ACC112 (cell line): ENCODE measurements around the gene UBL5.
"Not testable (repeated sequence)": the region's sequence is repeated elsewhere in the genome, so short reads cannot be mapped to it uniquely, and the experiment has no call there.

Experiments
- H2AFZ ChIP-seq: fragments of 200-600 bp; sonication (generic); one replicate; pipeline ENCODE4 v1.6.0; 2017; ENCODE audit warnings: antibody characterized with exemption, low read length; ENCODE audit not compliant: unreplicated experiment
- H3K27ac ChIP-seq: fragments of 200-600 bp; sonication (generic); 2 replicates; pipeline ENCODE4 v1.5.1; 2014; ENCODE audit warnings: low read depth, mild to moderate bottlenecking, antibody characterized with exemption, low read length, moderate library complexity
- H3K27me3 ChIP-seq: fragments of 200-600 bp; sonication (generic); 2 replicates; pipeline ENCODE4 v1.6.1; 2014; ENCODE audit warnings: mild to moderate bottlenecking, antibody characterized with exemption, low read length, moderate library complexity, mixed read lengths; ENCODE audit not compliant: insufficient read depth
- H3K36me3 ChIP-seq: fragments of 200-600 bp; sonication (generic); 2 replicates; pipeline ENCODE4 v1.6.1; 2016; ENCODE audit warnings: mild to moderate bottlenecking, antibody characterized with exemption, low read length, moderate library complexity, mixed read lengths; ENCODE audit not compliant: insufficient read depth
- H3K4me1 ChIP-seq: fragments of 200-600 bp; sonication (generic); one replicate; pipeline ENCODE4 v1.6.1; 2016; ENCODE audit warnings: low read length, mixed read lengths; ENCODE audit not compliant: insufficient read depth, unreplicated experiment, control insufficient read depth
- H3K4me3 ChIP-seq: fragments of 200-600 bp; sonication (generic); 2 replicates; pipeline ENCODE4 v1.5.1; 2014; ENCODE audit warnings: mild to moderate bottlenecking, low read depth, low read length
- H3K79me2 ChIP-seq: fragments of 200-600 bp; sonication (generic); one replicate; pipeline ENCODE4 v1.6.0; 2016; ENCODE audit warnings: low read length; ENCODE audit not compliant: control insufficient read depth, unreplicated experiment, insufficient read depth

UBL5 gene

GRCh38 chr19:9838324-9838723 is 10.6 kb downstream of the UBL5 start:
- Histone ChIP-seq H3K79me2 (peaks cover 18% of the 10 kb centered on the region), H3K4me3 (no peak overlapping the region), H3K27me3 (no peaks in the 10 kb centered on the region), H3K36me3 (peaks cover 3% of the 10 kb centered on the region; the same call in 1 of the 2 replicates), H3K4me1 (peaks cover 4% of the 10 kb centered on the region), H3K27ac (no peak overlapping the region), H2AFZ (no peak overlapping the region)

GRCh38 chr19:9839415-9839814 is 11.7 kb downstream of the UBL5 start:
- peaks cover 4% of the 10 kb centered on the region for H3K4me1 ChIP-seq
- no peak overlapping the region for H2AFZ ChIP-seq
- peaks cover 18% of the 10 kb centered on the region for H3K79me2 ChIP-seq
- no peak overlapping the region for H3K4me3 ChIP-seq
- no peaks in the 10 kb centered on the region for H3K27me3 ChIP-seq
- H3K27ac ChIP-seq = no peak overlapping the region
- peaks cover 3% of the 10 kb centered on the region; the same call in 1 of the 2 replicates for H3K36me3 ChIP-seq

GRCh38 chr19:9842834-9843625 is 15.3 kb downstream of the UBL5 start:
- H3K79me2 ChIP-seq = peaks cover 3% of the 10 kb centered on the region
- H3K27me3 ChIP-seq = no peaks in the 10 kb centered on the region
- peaks cover 6% of the 10 kb centered on the region for H3K4me1 ChIP-seq
- H3K27ac ChIP-seq = no peak overlapping the region
- H2AFZ ChIP-seq = no peak overlapping the region
- peaks cover 3% of the 10 kb centered on the region; the same call in 1 of the 2 replicates for H3K36me3 ChIP-seq
- no peak overlapping the region for H3K4me3 ChIP-seq

- not testable (repeated sequence) for H2AFZ ChIP-seq, H3K4me3 ChIP-seq, H3K27ac ChIP-seq, H3K4me1 ChIP-seq, H3K36me3 ChIP-seq, H3K27me3 ChIP-seq, H3K79me2 ChIP-seq
These were observed 16.0 kb downstream of the UBL5 start for GRCh38 chr19:9843626-9844273.

GRCh38 chr19:9847087-9847671 is 19.5 kb downstream of the UBL5 start:
- H3K27me3 ChIP-seq = no peaks in the 10 kb centered on the region
- no peak overlapping the region for H3K27ac ChIP-seq
- H3K4me3 ChIP-seq = no peak overlapping the region
- H3K36me3 ChIP-seq = no peaks in the 10 kb centered on the region
- H3K79me2 ChIP-seq = no peaks in the 10 kb centered on the region
- peaks cover 6% of the 10 kb centered on the region for H3K4me1 ChIP-seq
- H2AFZ ChIP-seq = no peak overlapping the region

GRCh38 chr19:9848060-9848459 is 20.3 kb downstream of the UBL5 start:
- H3K27ac ChIP-seq = no peak overlapping the region
- no peaks in the 10 kb centered on the region for H3K36me3 ChIP-seq

GRCh38 chr19:9848762-9849161 is 21.0 kb downstream of the UBL5 start:
- no peak overlapping the region for H3K27ac ChIP-seq
- H3K4me3 ChIP-seq = no peak overlapping the region
- H3K27me3 ChIP-seq = no peaks in the 10 kb centered on the region
- no peaks in the 10 kb centered on the region for H3K79me2 ChIP-seq
- H2AFZ ChIP-seq = no peak overlapping the region
- peaks cover 6% of the 10 kb centered on the region for H3K4me1 ChIP-seq
- H3K36me3 ChIP-seq = no peaks in the 10 kb centered on the region

More at GRCh38 chr19:9848060-9848459, 20.3 kb downstream of the UBL5 start:
- Histone ChIP-seq H3K4me3 (no peak overlapping the region), H3K27me3 (no peaks in the 10 kb centered on the region), H2AFZ (no peak overlapping the region), H3K4me1 (peaks cover 6% of the 10 kb centered on the region), H3K79me2 (no peaks in the 10 kb centered on the region)

- Histone ChIP-seq H3K36me3 (no peaks in the 10 kb centered on the region), H3K4me1 (peaks cover 6% of the 10 kb centered on the region), H2AFZ (no peak overlapping the region), H3K4me3 (no peak overlapping the region), H3K27me3 (no peaks in the 10 kb centered on the region), H3K79me2 (no peaks in the 10 kb centered on the region), H3K27ac (no peak overlapping the region)
These were observed 22.1 kb downstream of the UBL5 start for GRCh38 chr19:9849791-9850190.

GRCh38 chr19:9850235-9850959 is 22.7 kb downstream of the UBL5 start:
- no peaks in the 10 kb centered on the region for H3K27me3 ChIP-seq
- no peak overlapping the region for H3K27ac ChIP-seq
- no peaks in the 10 kb centered on the region for H3K79me2 ChIP-seq
- H3K4me1 ChIP-seq = peaks cover 6% of the 10 kb centered on the region
- H3K4me3 ChIP-seq = no peak overlapping the region
- no peaks in the 10 kb centered on the region for H3K36me3 ChIP-seq
- H2AFZ ChIP-seq = no peak overlapping the region

GRCh38 chr19:9854282-9854846 is 26.6 kb downstream of the UBL5 start:
- Histone ChIP-seq H3K79me2 (no peaks in the 10 kb centered on the region), H3K27me3 (no peaks in the 10 kb centered on the region), H3K36me3 (no peaks in the 10 kb centered on the region), H3K27ac (no peak overlapping the region), H3K4me3 (no peak overlapping the region), H2AFZ (no peak overlapping the region), H3K4me1 (no peaks in the 10 kb centered on the region)
